GM23248 (cell line): Measurements from ENCODE around the gene ERMAP. TPM values are rescaled to one million over a fixed set of nuclear protein-coding genes. Genes with fewer than 3 reads are reported as not detected.

Experiments used
- DNase-seq: peaks from one replicate; pipeline ENCODE4 v3.0.0-alpha.2; 2015
- H2AFZ ChIP-seq: fragments of 200-600 bp; sonication (generic); 2 replicates; pipeline ENCODE4 v1.6.1; 2016; ENCODE audit warnings: antibody characterized with exemption
- H3F3A ChIP-seq: fragments of 200-600 bp; sonication (generic); 2 replicates; pipeline ENCODE4 v1.6.1; 2016; ENCODE audit warnings: mild to moderate bottlenecking, antibody characterized with exemption, mixed run types; ENCODE audit not compliant: insufficient read depth
- H3K27ac ChIP-seq: fragments of 200-600 bp; sonication (generic); 2 replicates; pipeline ENCODE4 v1.5.1; 2016; ENCODE audit warnings: mild to moderate bottlenecking
- H3K27me3 ChIP-seq: fragments of 200-600 bp; sonication (generic); replicated peaks from 2 replicates; pipeline ENCODE4 v1.6.1; 2016; ENCODE audit warnings: mild to moderate bottlenecking; ENCODE audit not compliant: insufficient read depth
- H3K36me3 ChIP-seq: fragments of 200-600 bp; sonication (generic); 2 replicates; pipeline ENCODE4 v1.6.1; 2016; ENCODE audit warnings: low read depth, mild to moderate bottlenecking
- H3K4me1 ChIP-seq: fragments of 200-600 bp; sonication (generic); 2 replicates; pipeline ENCODE4 v1.6.1; 2016; ENCODE audit warnings: mild to moderate bottlenecking; ENCODE audit not compliant: insufficient read depth
- H3K4me2 ChIP-seq: fragments of 200-600 bp; sonication (generic); one replicate; pipeline ENCODE4 v1.6.1; 2016; ENCODE audit warnings: mild to moderate bottlenecking; ENCODE audit not compliant: unreplicated experiment
- H3K4me3 ChIP-seq: fragments of 200-600 bp; sonication (generic); 2 replicates; pipeline ENCODE4 v1.5.1; 2016; ENCODE audit warnings: mild to moderate bottlenecking
- H3K79me2 ChIP-seq: fragments of 200-600 bp; sonication (generic); 2 replicates; pipeline ENCODE4 v1.6.1; 2016; ENCODE audit warnings: mild to moderate bottlenecking; ENCODE audit not compliant: insufficient read depth
- H3K9ac ChIP-seq: fragments of 200-600 bp; sonication (generic); 2 replicates; pipeline ENCODE4 v1.6.1; 2016; ENCODE audit warnings: mild to moderate bottlenecking
- H3K9me2 ChIP-seq: fragments of 200-600 bp; sonication (generic); 2 replicates; pipeline ENCODE4 v1.6.1; 2016; ENCODE audit warnings: mixed run types, mild to moderate bottlenecking, moderate library complexity; ENCODE audit not compliant: insufficient read depth
- H3K9me3 ChIP-seq: fragments of 200-600 bp; sonication (generic); one replicate; pipeline ENCODE4 v1.6.1; 2017; ENCODE audit warnings: low read depth
- H4K20me1 ChIP-seq: fragments of 200-600 bp; sonication (generic); 2 replicates; pipeline ENCODE4 v1.6.0; 2016; ENCODE audit not compliant: insufficient read depth
- EZH2 ChIP-seq: fragments of 200-600 bp; sonication (generic); IDR thresholded peaks from 2 replicates; pipeline ENCODE4 v1.6.1; 2018; ENCODE audit warnings: antibody characterized with exemption, mild to moderate bottlenecking; ENCODE audit not compliant: insufficient read depth, poor library complexity, severe bottlenecking
- EZH2phosphoT487 ChIP-seq: fragments of 200-600 bp; sonication (generic); IDR thresholded peaks from 2 replicates; pipeline ENCODE4 v1.6.1; 2018; ENCODE audit warnings: antibody characterized with exemption, moderate library complexity, mild to moderate bottlenecking, low read depth; ENCODE audit not compliant: insufficient read depth
- WGBS, 2 experiments: methylation state at CpG; one replicate each; pipeline ENCODE4 v1.1.6; 2015 to 2017; ENCODE audit warnings: low lambda C conversion rate in 2 of 2, low coverage in 1 of 2; ENCODE audit errors: missing lambda C conversion rate in 2 of 2; 5-methylcytosine and 5-hydroxymethylcytosine counted together
- in situ Hi-C: fragments of 300-500 bp; cut with MboI; formaldehyde crosslinking; loops from 2 replicates; pipeline ENCODE4 v1.15.0; 2020
- polyA plus RNA-seq: library from polyadenylated mRNA; unstranded; fragments of >200 nt; fragmentation: Nextera tagmentation; extraction: Ambion mirVana; gene quantifications from 2 replicates; pipeline ENCODE4 v1.2.1, GENCODE V29; 2016
- total RNA-seq: library from RNA; depleted of rRNA; stranded (reverse); fragments of >200 nt; shearing (Covaris generic); gene quantifications from 2 replicates; pipeline ENCODE4 v1.2.3, GENCODE V29; 2014

ERMAP gene
- total and polyA plus RNA-seq, 2 experiments from 2014 or later, result 7.0 to 18.4 TPM

DNA sequence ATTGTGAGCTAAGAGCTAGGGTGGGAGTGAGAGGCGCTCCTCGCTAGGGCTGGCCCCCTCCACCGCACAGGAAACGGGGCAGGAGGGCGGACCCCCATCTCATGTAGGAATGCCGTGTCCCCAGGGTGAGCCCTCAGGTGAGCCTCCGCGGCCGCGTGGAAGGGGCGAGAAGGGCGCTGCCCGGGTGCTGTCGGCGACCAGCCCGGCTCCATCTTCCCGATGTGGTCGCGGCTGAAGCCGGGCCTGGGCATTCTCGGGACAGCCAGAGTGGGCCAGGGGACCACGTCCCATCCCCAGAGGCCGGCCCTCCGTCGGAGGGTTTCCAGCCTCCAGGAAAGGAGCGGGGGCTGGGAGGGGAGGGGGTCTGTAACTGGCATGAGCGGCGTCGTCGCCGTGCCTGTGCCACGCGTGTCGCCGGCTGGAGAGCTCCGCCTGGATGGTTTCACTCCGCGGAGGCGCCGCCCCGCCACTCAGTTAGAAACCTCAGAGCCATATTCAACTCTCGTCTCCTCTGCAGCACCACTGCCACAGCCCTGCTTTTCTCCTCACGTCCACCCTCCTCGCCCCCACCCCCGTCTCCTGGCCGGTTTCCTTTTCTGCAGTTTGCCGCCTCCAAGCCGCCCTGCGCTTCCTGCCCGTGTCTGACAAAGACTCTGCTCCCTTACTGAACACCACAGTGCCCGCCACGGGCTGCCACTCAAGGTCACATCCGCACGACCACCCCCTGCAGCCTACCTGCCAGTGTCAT lies 31.8 kb upstream of the ERMAP start, which contains the start of gene TMEM269:
TMEM269 (plus strand) TSS at position 46 of the 748 bp plus-strand sequence. CDS start 4,903 bp downstream, outside the sequence.
- in situ Hi-C loops, result no loop called here
- WGBS, 2 experiments, result 33 to 40% methylated on average over 39 to 46 of the region's 54 CpGs
- Histone ChIP-seq H3K27me3 (no peaks in the 10 kb centered on the region), H3K36me3 (peaks cover under 1% of the 10 kb centered on the region; the same call in 1 of the 2 replicates), H3K79me2 (no peaks in the 10 kb centered on the region), H4K20me1 (no peaks in the 10 kb centered on the region), H3K4me3 (peak within 1 kb of the TSS; percentile 50), H2AFZ (peak within 1 kb of the TSS; percentile 75), H3K9me3 (no peaks in the 10 kb centered on the region), H3F3A (no peaks in the 10 kb centered on the region), H3K4me1 (no peaks in the 10 kb centered on the region), H3K4me2 (peak within 1 kb of the TSS; percentile 39), H3K9me2 (no peaks in the 10 kb centered on the region), H3K9ac (0 out of 2 replicates have a peak within 1 kb of the TSS, but pooled peaks have one; percentile 18), H3K27ac (no peak within 1 kb of the TSS)
- peak; percentile 44 for DNase-seq
- TF ChIP-seq EZH2, result no peak
- no peak for TF ChIP-seq EZH2phosphoT487

DNA sequence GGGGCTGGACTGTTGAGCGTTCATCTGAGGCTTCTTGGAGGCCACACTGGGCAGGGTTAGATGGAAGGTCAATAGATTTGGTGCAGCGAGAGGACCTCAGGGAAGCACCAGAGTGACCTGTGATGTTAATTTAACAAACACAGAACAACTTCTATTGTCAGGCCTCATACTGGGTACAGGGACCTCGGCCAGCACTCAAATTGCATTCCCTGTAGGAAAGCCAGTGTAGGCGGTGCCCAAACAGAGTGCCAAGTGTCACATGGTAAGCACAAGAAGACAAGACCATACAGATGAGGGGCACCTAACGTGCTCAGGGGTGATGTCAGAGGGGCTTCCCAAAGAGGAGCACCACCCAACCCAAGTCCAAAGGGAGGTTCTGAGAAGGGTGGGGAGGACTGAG lies 30.8 kb upstream of the ERMAP start:
- no peaks in the 10 kb centered on the region for H3K27me3 ChIP-seq
- 57 to 58% methylated on average over 5 of the region's 5 CpGs for WGBS, 2 experiments
- no peak overlapping the region for H3K4me2 ChIP-seq
- H3K4me1 ChIP-seq, result no peaks in the 10 kb centered on the region
- H3K9ac ChIP-seq, result no peak overlapping the region
- no peaks in the 10 kb centered on the region for H4K20me1 ChIP-seq
- in situ Hi-C loops, result no loop called here
- H3K36me3 ChIP-seq, result no peaks in the 10 kb centered on the region; the same call in 1 of the 2 replicates
- no peaks in the 10 kb centered on the region for H3K9me3 ChIP-seq
- no peak overlapping the region for H2AFZ ChIP-seq
- H3F3A ChIP-seq, result no peaks in the 10 kb centered on the region
- no peaks in the 10 kb centered on the region for H3K9me2 ChIP-seq
- H3K79me2 ChIP-seq, result no peaks in the 10 kb centered on the region
- TF ChIP-seq EZH2, result no peak
- TF ChIP-seq EZH2phosphoT487, result no peak
- no peak overlapping the region for H3K27ac ChIP-seq
- no peak overlapping the region for H3K4me3 ChIP-seq
- no peak for DNase-seq

GRCh38 chr1:42788021-42788420 lies 28.9 kb upstream of the ERMAP start:
- TF ChIP-seq EZH2 (no peak), EZH2phosphoT487 (no peak)
- in situ Hi-C loops, result no loop called here
- no peak overlapping the region for H3K4me2 ChIP-seq
- H3K9ac ChIP-seq, result no peak overlapping the region
- H3K27ac ChIP-seq, result no peak overlapping the region
- H3F3A ChIP-seq, result no peaks in the 10 kb centered on the region
- DNase-seq, result no peak
- no peak overlapping the region for H3K4me3 ChIP-seq
- no peak overlapping the region for H2AFZ ChIP-seq
- no peaks in the 10 kb centered on the region for H4K20me1 ChIP-seq
- no peaks in the 10 kb centered on the region for H3K79me2 ChIP-seq
- no peaks in the 10 kb centered on the region for H3K9me3 ChIP-seq
- no peaks in the 10 kb centered on the region for H3K9me2 ChIP-seq
- no peaks in the 10 kb centered on the region; the same call in 1 of the 2 replicates for H3K36me3 ChIP-seq
- WGBS, 2 experiments, result 88 to 94% methylated on average over 1 of the region's 1 CpG
- H3K27me3 ChIP-seq, result no peaks in the 10 kb centered on the region
- no peaks in the 10 kb centered on the region for H3K4me1 ChIP-seq

GRCh38 chr1:42793824-42794223 lies 23.1 kb upstream of the ERMAP start:
- DNase-seq, result no peak
- TF ChIP-seq EZH2 (no peak), EZH2phosphoT487 (no peak)
- Histone ChIP-seq H3K4me2 (no peak overlapping the region), H3K4me3 (no peak overlapping the region), H2AFZ (no peak overlapping the region), H3K9me2 (no peaks in the 10 kb centered on the region), H3K27ac (no peak overlapping the region), H3F3A (no peaks in the 10 kb centered on the region), H3K9me3 (no peaks in the 10 kb centered on the region), H4K20me1 (no peaks in the 10 kb centered on the region), H3K27me3 (no peaks in the 10 kb centered on the region), H3K36me3 (no peaks in the 10 kb centered on the region), H3K79me2 (no peaks in the 10 kb centered on the region), H3K9ac (no peak overlapping the region), H3K4me1 (no peaks in the 10 kb centered on the region)
- WGBS, 2 experiments, result 27 to 35% methylated on average over 2 of the region's 2 CpGs
- in situ Hi-C loops, result no loop called here
